Right lung (tissue), 5 donors: ENCODE measurements around the gene PBLD. TPM values are rescaled to one million over a fixed set of nuclear protein-coding genes. Genes with fewer than 3 reads are reported as not detected.
"Not testable (repeated sequence)": the region's sequence is repeated elsewhere in the genome, so short reads cannot be mapped to it uniquely, and the experiment has no call there.

Experiments used
- DNase-seq, 2 donors: peaks; one replicate each; pipeline ENCODE4 v3.0.0-alpha.2; 2013
- polyA plus RNA-seq, 5 donors: library from polyadenylated mRNA; unstranded; fragments of 120-200 nt; gene quantifications; one replicate each; pipeline versions ENCODE4 v1.2.1 to v1.2.3, GENCODE V29; 2013; ENCODE audit warnings: inconsistent platforms in 1 of 5, low replicate concordance in 1 of 5; ENCODE audit not compliant: insufficient read length in 5 of 5, insufficient read depth in 1 of 5

Gene PBLD
- polyA plus RNA-seq, 5 donors: 8.3 to 16.2 (median 12.2) TPM

GRCh38 chr10:68331455-68332258, 1.1 kb downstream of the PBLD start, which contains the start of gene HNRNPH3:
TSS of gene HNRNPH3 (plus strand) at chr10:68332064. CDS start at chr10:68337222, 5,158 bp downstream.
- peak; percentile 100 for DNase-seq

- DNase-seq: no peak
Observed at GRCh38 chr10:68330852-68331454, 1.8 kb downstream of the PBLD start.

- DNase-seq: no peak
Observed at GRCh38 chr10:68329506-68329861, 3.2 kb downstream of the PBLD start.

GRCh38 chr10:68327889-68328786, 4.6 kb downstream of the PBLD start:
- DNase-seq: peak; percentile 64 to 73

- DNase-seq: not testable (repeated sequence)
Observed at GRCh38 chr10:68324396-68324795, 8.3 kb downstream of the PBLD start.

- no peak for DNase-seq
Observed at GRCh38 chr10:68318331-68319059, 14.2 kb downstream of the PBLD start.

GRCh38 chr10:68315582-68315981, 17.1 kb downstream of the PBLD start:
- no peak for DNase-seq

GRCh38 chr10:68314930-68315329, 17.8 kb downstream of the PBLD start:
- DNase-seq: not testable (repeated sequence)

- DNase-seq: no peak
Observed at GRCh38 chr10:68310531-68310930, 22.2 kb downstream of the PBLD start.

- no peak for DNase-seq
Observed at GRCh38 chr10:68305854-68306253, 26.9 kb downstream of the PBLD start.

- DNase-seq: no peak
Observed at GRCh38 chr10:68303849-68304412, 28.8 kb downstream of the PBLD start.

- no peak for DNase-seq
Observed at GRCh38 chr10:68302871-68303270, 29.9 kb downstream of the PBLD start.

GRCh38 chr10:68302503-68302823, 30.3 kb downstream of the PBLD start:
- no peak for DNase-seq

GRCh38 chr10:68301790-68302502, 30.8 kb downstream of the PBLD start:
- peak in 1 of 2 donors; percentile 44 for DNase-seq

- no peak for DNase-seq
Observed at GRCh38 chr10:68301301-68301700, 31.4 kb downstream of the PBLD start.

GRCh38 chr10:68296843-68297663, 35.7 kb downstream of the PBLD start:
- DNase-seq: no peak

- DNase-seq: no peak
Observed at GRCh38 chr10:68290736-68291135, 42.0 kb downstream of the PBLD start.

GRCh38 chr10:68288717-68289116, 44.0 kb downstream of the PBLD start:
- no peak for DNase-seq

- DNase-seq: peak; percentile 45 to 51
Observed at GRCh38 chr10:68284062-68285001, 48.4 kb downstream of the PBLD start.
